GM23248 (cell line): ENCODE data around the gene C9orf153. TPM values are rescaled to one million over a fixed set of nuclear protein-coding genes. Genes with fewer than 3 reads are reported as not detected.

ENCODE experiments used
- DNase-seq: peaks from one replicate; pipeline ENCODE4 v3.0.0-alpha.2; 2015
- H2AFZ ChIP-seq: fragments of 200-600 bp; sonication (generic); 2 replicates; pipeline ENCODE4 v1.6.1; 2016; ENCODE audit warnings: antibody characterized with exemption
- H3F3A ChIP-seq: fragments of 200-600 bp; sonication (generic); 2 replicates; pipeline ENCODE4 v1.6.1; 2016; ENCODE audit warnings: mild to moderate bottlenecking, antibody characterized with exemption, mixed run types; ENCODE audit not compliant: insufficient read depth
- H3K27ac ChIP-seq: fragments of 200-600 bp; sonication (generic); 2 replicates; pipeline ENCODE4 v1.5.1; 2016; ENCODE audit warnings: mild to moderate bottlenecking
- H3K27me3 ChIP-seq: fragments of 200-600 bp; sonication (generic); replicated peaks from 2 replicates; pipeline ENCODE4 v1.6.1; 2016; ENCODE audit warnings: mild to moderate bottlenecking; ENCODE audit not compliant: insufficient read depth
- H3K36me3 ChIP-seq: fragments of 200-600 bp; sonication (generic); 2 replicates; pipeline ENCODE4 v1.6.1; 2016; ENCODE audit warnings: low read depth, mild to moderate bottlenecking
- H3K4me1 ChIP-seq: fragments of 200-600 bp; sonication (generic); 2 replicates; pipeline ENCODE4 v1.6.1; 2016; ENCODE audit warnings: mild to moderate bottlenecking; ENCODE audit not compliant: insufficient read depth
- H3K4me2 ChIP-seq: fragments of 200-600 bp; sonication (generic); one replicate; pipeline ENCODE4 v1.6.1; 2016; ENCODE audit warnings: mild to moderate bottlenecking; ENCODE audit not compliant: unreplicated experiment
- H3K4me3 ChIP-seq: fragments of 200-600 bp; sonication (generic); 2 replicates; pipeline ENCODE4 v1.5.1; 2016; ENCODE audit warnings: mild to moderate bottlenecking
- H3K79me2 ChIP-seq: fragments of 200-600 bp; sonication (generic); 2 replicates; pipeline ENCODE4 v1.6.1; 2016; ENCODE audit warnings: mild to moderate bottlenecking; ENCODE audit not compliant: insufficient read depth
- H3K9ac ChIP-seq: fragments of 200-600 bp; sonication (generic); 2 replicates; pipeline ENCODE4 v1.6.1; 2016; ENCODE audit warnings: mild to moderate bottlenecking
- H3K9me2 ChIP-seq: fragments of 200-600 bp; sonication (generic); 2 replicates; pipeline ENCODE4 v1.6.1; 2016; ENCODE audit warnings: mixed run types, mild to moderate bottlenecking, moderate library complexity; ENCODE audit not compliant: insufficient read depth
- H3K9me3 ChIP-seq: fragments of 200-600 bp; sonication (generic); one replicate; pipeline ENCODE4 v1.6.1; 2017; ENCODE audit warnings: low read depth
- H4K20me1 ChIP-seq: fragments of 200-600 bp; sonication (generic); 2 replicates; pipeline ENCODE4 v1.6.0; 2016; ENCODE audit not compliant: insufficient read depth
- EZH2 ChIP-seq: fragments of 200-600 bp; sonication (generic); IDR thresholded peaks from 2 replicates; pipeline ENCODE4 v1.6.1; 2018; ENCODE audit warnings: antibody characterized with exemption, mild to moderate bottlenecking; ENCODE audit not compliant: insufficient read depth, poor library complexity, severe bottlenecking
- EZH2phosphoT487 ChIP-seq: fragments of 200-600 bp; sonication (generic); IDR thresholded peaks from 2 replicates; pipeline ENCODE4 v1.6.1; 2018; ENCODE audit warnings: antibody characterized with exemption, moderate library complexity, mild to moderate bottlenecking, low read depth; ENCODE audit not compliant: insufficient read depth
- WGBS, 2 experiments: methylation state at CpG; one replicate each; pipeline ENCODE4 v1.1.6; 2015 to 2017; ENCODE audit warnings: low lambda C conversion rate in 2 of 2, low coverage in 1 of 2; ENCODE audit errors: missing lambda C conversion rate in 2 of 2; 5-methylcytosine and 5-hydroxymethylcytosine counted together
- in situ Hi-C: fragments of 300-500 bp; cut with MboI; formaldehyde crosslinking; loops from 2 replicates; pipeline ENCODE4 v1.15.0; 2020
- polyA plus RNA-seq: library from polyadenylated mRNA; unstranded; fragments of >200 nt; fragmentation: Nextera tagmentation; extraction: Ambion mirVana; gene quantifications from 2 replicates; pipeline ENCODE4 v1.2.1, GENCODE V29; 2016
- total RNA-seq: library from RNA; depleted of rRNA; stranded (reverse); fragments of >200 nt; shearing (Covaris generic); gene quantifications from 2 replicates; pipeline ENCODE4 v1.2.3, GENCODE V29; 2014

C9orf153 gene
- total and polyA plus RNA-seq, 2 experiments from 2014 or later: 0.21 TPM; not detected in 1

DNA sequence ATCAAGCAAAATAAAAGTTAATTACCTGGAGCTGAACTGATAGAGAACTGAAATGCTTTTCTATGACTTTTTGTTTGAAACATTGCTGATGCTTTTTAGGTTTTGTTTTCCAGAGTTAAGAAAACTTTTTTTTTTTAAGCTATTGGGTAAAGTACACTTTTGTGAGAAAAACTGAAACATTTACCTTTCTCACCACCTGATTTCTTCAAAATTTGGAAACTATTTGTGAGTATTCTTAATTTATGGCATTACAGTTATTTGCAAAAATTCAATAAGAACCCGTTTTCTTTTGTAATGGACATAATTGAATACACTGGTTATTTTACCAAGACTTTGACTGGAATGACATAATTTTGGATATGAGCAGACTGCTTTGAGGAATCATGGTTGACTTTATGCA lies 6.6 kb downstream of the C9orf153 start:
- Histone ChIP-seq H3K27me3 (no peaks in the 10 kb centered on the region), H3F3A (no peaks in the 10 kb centered on the region), H3K4me2 (no peak overlapping the region), H3K9me3 (no peaks in the 10 kb centered on the region), H3K79me2 (no peaks in the 10 kb centered on the region), H3K4me1 (no peaks in the 10 kb centered on the region), H3K9me2 (no peaks in the 10 kb centered on the region), H3K9ac (no peak overlapping the region), H3K36me3 (no peaks in the 10 kb centered on the region), H3K27ac (no peak overlapping the region), H4K20me1 (no peaks in the 10 kb centered on the region), H2AFZ (no peak overlapping the region), H3K4me3 (no peak overlapping the region)
- no peak for DNase-seq
- 92 to 94% methylated on average over 1 of the region's 1 CpG for WGBS, 2 experiments
- in situ Hi-C loops: no loop called here
- TF ChIP-seq EZH2phosphoT487 (no peak), EZH2 (no peak)

- H2AFZ ChIP-seq: no peak overlapping the region
- H3F3A ChIP-seq: no peaks in the 10 kb centered on the region
- in situ Hi-C loops: no loop called here
- no peaks in the 10 kb centered on the region for H3K9me2 ChIP-seq
- DNase-seq: no peak
- no peak overlapping the region for H3K9ac ChIP-seq
- H3K79me2 ChIP-seq: no peaks in the 10 kb centered on the region
- H3K27me3 ChIP-seq: no peaks in the 10 kb centered on the region
- no peak overlapping the region for H3K27ac ChIP-seq
- no peaks in the 10 kb centered on the region for H3K4me1 ChIP-seq
- no peak overlapping the region for H3K4me3 ChIP-seq
- no peaks in the 10 kb centered on the region for H3K36me3 ChIP-seq
- H3K4me2 ChIP-seq: no peak overlapping the region
- H3K9me3 ChIP-seq: no peaks in the 10 kb centered on the region
- no peaks in the 10 kb centered on the region for H4K20me1 ChIP-seq
- TF ChIP-seq EZH2 (no peak), EZH2phosphoT487 (no peak)
Observed at GRCh38 chr9:86250123-86250522, 9.3 kb downstream of the C9orf153 start.

- Histone ChIP-seq H2AFZ (no peak overlapping the region), H3K9me2 (no peaks in the 10 kb centered on the region), H3K4me2 (no peak overlapping the region), H3K4me1 (no peaks in the 10 kb centered on the region), H3K4me3 (no peak overlapping the region), H4K20me1 (no peaks in the 10 kb centered on the region), H3K79me2 (no peaks in the 10 kb centered on the region), H3K27me3 (no peaks in the 10 kb centered on the region), H3K9ac (no peak overlapping the region), H3F3A (no peaks in the 10 kb centered on the region), H3K36me3 (no peaks in the 10 kb centered on the region), H3K9me3 (no peaks in the 10 kb centered on the region), H3K27ac (no peak overlapping the region)
- in situ Hi-C loops: no loop called here
- WGBS, 2 experiments: 37 to 38% methylated on average over 4 of the region's 4 CpGs
- TF ChIP-seq EZH2phosphoT487 (no peak), EZH2 (no peak)
- DNase-seq: no peak
Observed at GRCh38 chr9:86248746-86249145, 10.7 kb downstream of the C9orf153 start.

DNA sequence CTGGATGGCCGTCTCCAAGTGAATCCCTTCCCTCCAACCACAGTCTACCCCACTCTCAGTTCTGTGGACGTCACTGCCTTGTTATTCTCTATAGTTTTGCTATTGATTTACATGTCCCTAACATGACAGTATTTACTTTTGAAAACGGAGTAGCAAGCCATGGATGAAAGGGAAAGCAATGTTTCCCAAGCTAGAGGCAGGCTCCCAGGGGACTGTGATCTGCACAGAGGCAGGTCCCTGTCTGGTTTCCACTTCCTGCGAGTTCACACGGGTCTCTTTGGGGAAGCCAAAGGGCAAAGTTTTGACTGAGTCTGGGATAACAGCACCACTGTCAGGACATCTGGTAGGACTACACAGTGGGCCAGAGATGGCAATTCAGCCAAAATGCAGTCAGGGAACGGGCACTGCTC lies 12.7 kb downstream of the C9orf153 start:
- no peak overlapping the region for H3K4me2 ChIP-seq
- WGBS, 2 experiments: 62 to 71% methylated on average over 6 of the region's 6 CpGs
- H2AFZ ChIP-seq: no peak overlapping the region

GRCh38 chr9:86242071-86242470 lies 17.4 kb downstream of the C9orf153 start:
- no peaks in the 10 kb centered on the region for H3K36me3 ChIP-seq
- no peak overlapping the region for H3K4me3 ChIP-seq
- 65 to 67% methylated on average over 2 of the region's 2 CpGs for WGBS, 2 experiments
- peaks cover 9% of the 10 kb centered on the region; the same call in 1 of the 2 replicates for H3F3A ChIP-seq
- TF ChIP-seq EZH2 (no peak), EZH2phosphoT487 (no peak)
- no peaks in the 10 kb centered on the region for H3K9me2 ChIP-seq
- no peak overlapping the region for H3K4me2 ChIP-seq
- no peak overlapping the region for H3K9ac ChIP-seq
- H2AFZ ChIP-seq: no peak overlapping the region
- no peak for DNase-seq
- H3K27me3 ChIP-seq: no peaks in the 10 kb centered on the region
- no peak overlapping the region for H3K27ac ChIP-seq
- no peaks in the 10 kb centered on the region for H3K9me3 ChIP-seq
- in situ Hi-C loops: no loop called here
- H4K20me1 ChIP-seq: no peaks in the 10 kb centered on the region
- H3K79me2 ChIP-seq: no peaks in the 10 kb centered on the region
- H3K4me1 ChIP-seq: no peaks in the 10 kb centered on the region

More for the DNA sequence above, 12.7 kb downstream of the C9orf153 start:
- TF ChIP-seq EZH2 (no peak), EZH2phosphoT487 (no peak)
- H3K9ac ChIP-seq: no peak overlapping the region
- no peaks in the 10 kb centered on the region for H3K79me2 ChIP-seq
- no peaks in the 10 kb centered on the region for H3K4me1 ChIP-seq
- no peaks in the 10 kb centered on the region for H3K36me3 ChIP-seq
- DNase-seq: no peak
- H3K27me3 ChIP-seq: no peaks in the 10 kb centered on the region
- H3K9me3 ChIP-seq: no peaks in the 10 kb centered on the region
- in situ Hi-C loops: no loop called here
- H4K20me1 ChIP-seq: no peaks in the 10 kb centered on the region
- H3K9me2 ChIP-seq: no peaks in the 10 kb centered on the region
- H3K4me3 ChIP-seq: no peak overlapping the region
- no peaks in the 10 kb centered on the region for H3F3A ChIP-seq
- H3K27ac ChIP-seq: no peak overlapping the region
